H9 (cell line): Measurements from ENCODE around the gene PHTF1. TPM values are rescaled to one million over a fixed set of nuclear protein-coding genes. Genes with fewer than 3 reads are reported as not detected.

Experiments
- DNase-seq: peaks from one replicate; pipeline ENCODE4 v3.0.0-alpha.2; 2017
- H2AFZ ChIP-seq: one replicate; pipeline ENCODE4 v1.6.1; 2013; ENCODE audit warnings: mild to moderate bottlenecking, low read length, control low read depth, moderate library complexity
- H2AK5ac ChIP-seq: 2 replicates; pipeline ENCODE4 v1.6.1; 2013; ENCODE audit warnings: low read length, control low read depth, mixed read lengths; ENCODE audit not compliant: insufficient read length
- H2BK120ac ChIP-seq: one replicate; pipeline ENCODE4 v1.6.1; 2013; ENCODE audit warnings: low read depth, mild to moderate bottlenecking, low read length, control low read depth, inconsistent platforms; ENCODE audit not compliant: poor library complexity, severe bottlenecking
- H2BK12ac ChIP-seq: 2 replicates; pipeline ENCODE4 v1.6.1; 2013; ENCODE audit warnings: low read length, control low read depth, mixed read lengths, low read depth; ENCODE audit not compliant: insufficient read length
- H2BK15ac ChIP-seq: 2 replicates; pipeline ENCODE4 v1.6.1; 2013; ENCODE audit warnings: low read depth, low read length, control low read depth
- H2BK20ac ChIP-seq: one replicate; pipeline ENCODE4 v1.6.1; 2013; ENCODE audit warnings: low read depth, mild to moderate bottlenecking, low read length, control low read depth, inconsistent platforms; ENCODE audit not compliant: poor library complexity, severe bottlenecking
- H2BK5ac ChIP-seq: 2 replicates; pipeline ENCODE4 v1.6.1; 2013; ENCODE audit warnings: low read length, control low read depth, mixed read lengths; ENCODE audit not compliant: insufficient read length
- H3K14ac ChIP-seq: 2 replicates; pipeline ENCODE4 v1.6.1; 2013; ENCODE audit warnings: low read length, control low read depth; ENCODE audit not compliant: insufficient read depth
- H3K18ac ChIP-seq: 2 replicates; pipeline ENCODE4 v1.6.1; 2013; ENCODE audit warnings: low read depth, mild to moderate bottlenecking, mixed read lengths, low read length, control low read depth; ENCODE audit not compliant: insufficient read length
- H3K23ac ChIP-seq: 2 replicates; pipeline ENCODE4 v1.6.1; 2013; ENCODE audit warnings: low read length, control low read depth, mixed read lengths, low read depth; ENCODE audit not compliant: insufficient read length
- H3K23me2 ChIP-seq: 2 replicates; pipeline ENCODE4 v1.6.1; 2013; ENCODE audit warnings: low read depth, mild to moderate bottlenecking, mixed read lengths, low read length, control low read depth; ENCODE audit not compliant: insufficient read length, poor library complexity, severe bottlenecking
- H3K27ac ChIP-seq: 2 replicates; pipeline ENCODE4 v1.5.1; 2013; ENCODE audit warnings: low read length, control low read depth, mixed read lengths, low read depth; ENCODE audit not compliant: insufficient read length
- H3K27me3 ChIP-seq: 2 replicates; pipeline ENCODE4 v1.6.1; 2013; ENCODE audit warnings: low read length, control low read depth, inconsistent platforms; ENCODE audit not compliant: insufficient read depth
- H3K4ac ChIP-seq: 2 replicates; pipeline ENCODE4 v1.6.1; 2013; ENCODE audit warnings: low read depth, mild to moderate bottlenecking, control low read depth, inconsistent platforms, low read length, moderate library complexity
- H3K4me1 ChIP-seq: 2 replicates; pipeline ENCODE4 v1.6.1; 2013; ENCODE audit warnings: low read length, control low read depth, inconsistent platforms; ENCODE audit not compliant: insufficient read depth
- H3K4me2 ChIP-seq: 2 replicates; pipeline ENCODE4 v1.6.1; 2013; ENCODE audit warnings: low read length, control low read depth, mixed read lengths; ENCODE audit not compliant: insufficient read length, insufficient read depth
- H3K56ac ChIP-seq: 2 replicates; pipeline ENCODE4 v1.6.1; 2013; ENCODE audit warnings: low read depth, mild to moderate bottlenecking, mixed read lengths, low read length, control low read depth; ENCODE audit not compliant: insufficient read length
- H3K79me1 ChIP-seq: 2 replicates; pipeline ENCODE4 v1.6.1; 2013; ENCODE audit warnings: low read depth, mild to moderate bottlenecking, moderate library complexity, low read length, control low read depth, inconsistent platforms; ENCODE audit not compliant: insufficient read depth, poor library complexity, severe bottlenecking
- H3K79me2 ChIP-seq: 2 replicates; pipeline ENCODE4 v1.6.1; 2013; ENCODE audit warnings: low read length, control low read depth, inconsistent platforms; ENCODE audit not compliant: insufficient read depth
- H3K9ac ChIP-seq: 2 replicates; pipeline ENCODE4 v1.6.1; 2013; ENCODE audit warnings: low read length, control low read depth, mixed read lengths; ENCODE audit not compliant: insufficient read length; ENCODE audit errors: extremely low read depth
- H3K9me3 ChIP-seq: one replicate; pipeline ENCODE4 v1.6.1; 2013; ENCODE audit warnings: low read depth, low read length, inconsistent platforms; ENCODE audit not compliant: control insufficient read depth
- H3T11ph ChIP-seq: one replicate; pipeline ENCODE4 v1.6.1; 2013; ENCODE audit warnings: mild to moderate bottlenecking, low read length, control low read depth, inconsistent platforms
- H4K20me1 ChIP-seq: one replicate; pipeline ENCODE4 v1.6.1; 2013; ENCODE audit not compliant: control insufficient read depth, insufficient read length, insufficient read depth
- H4K5ac ChIP-seq: 2 replicates; pipeline ENCODE4 v1.6.1; 2013; ENCODE audit warnings: low read depth, mild to moderate bottlenecking, mixed read lengths, low read length, control low read depth; ENCODE audit not compliant: insufficient read length
- H4K8ac ChIP-seq: replicated peaks from 2 replicates; pipeline ENCODE4 v1.6.1; 2013; ENCODE audit warnings: low read length, control low read depth, mixed read lengths, low read depth; ENCODE audit not compliant: insufficient read length
- H4K91ac ChIP-seq: 2 replicates; pipeline ENCODE4 v1.6.1; 2013; ENCODE audit warnings: low read depth, mild to moderate bottlenecking, moderate library complexity, mixed read lengths, low read length, control low read depth; ENCODE audit not compliant: insufficient read length
- H3K27ac Mint-ChIP-seq, 3 experiments: 2 replicates in 2 of 3; 3 replicates in 1 of 3; pipeline ENCODE4 v1.8.0; 2020 to 2021; ENCODE audit warnings: mixed read lengths in 3 of 3, mild to moderate bottlenecking in 1 of 3, moderate library complexity in 1 of 3
- H3K27me3 Mint-ChIP-seq: 2 replicates; pipeline ENCODE4 v1.8.0; 2021; ENCODE audit warnings: low read depth, mild to moderate bottlenecking, moderate library complexity, mixed read lengths
- H3K36me3 Mint-ChIP-seq, 3 experiments: 2 replicates in 2 of 3; 3 replicates in 1 of 3; pipeline ENCODE4 v1.8.0; 2020 to 2021; ENCODE audit warnings: low read depth in 3 of 3, mixed read lengths in 3 of 3; ENCODE audit not compliant: insufficient read depth in 1 of 3
- H3K4me1 Mint-ChIP-seq, 2 experiments: 2 replicates each; pipeline ENCODE4 v1.8.0; 2020; ENCODE audit warnings: mixed read lengths in 2 of 2
- H3K4me3 Mint-ChIP-seq, 2 experiments: 2 replicates in 1 of 2; 3 replicates in 1 of 2; pipeline ENCODE4 v1.8.0; 2020 to 2021; ENCODE audit warnings: mild to moderate bottlenecking in 2 of 2, mixed read lengths in 2 of 2, moderate library complexity in 1 of 2
- H3K9me3 Mint-ChIP-seq, 2 experiments: 2 replicates in 1 of 2; 3 replicates in 1 of 2; pipeline ENCODE4 v1.8.0; 2020; ENCODE audit warnings: mild to moderate bottlenecking in 2 of 2, mixed read lengths in 2 of 2, moderate library complexity in 1 of 2
- WGBS: extraction: QIAGEN DNeasy Blood & Tissue Kit; methylation state at CpG from one replicate; pipeline ENCODE4 v1.1.7; 2013; ENCODE audit warnings: missing lambda C conversion rate, low lambda C conversion rate, mixed read lengths; ENCODE audit not compliant: insufficient read length; ENCODE audit errors: extremely low coverage; 5-methylcytosine and 5-hydroxymethylcytosine counted together
- total RNA-seq: library from RNA; stranded (reverse); gene quantifications from 2 replicates; pipeline ENCODE4 v1.2.1, GENCODE V29; 2021
- TF ChIP-seq, protein P1 (sequence below): fragments of 200-600 bp; sonication (generic); conservative IDR thresholded peaks from 3 replicates; pipeline ENCODE4 v1.8.0; 2021; ENCODE audit warnings: antibody characterized with exemption, mild to moderate bottlenecking

The PHTF1 gene
- total RNA-seq, 1 experiment from 2014 or later = 28.4 TPM

DNA sequence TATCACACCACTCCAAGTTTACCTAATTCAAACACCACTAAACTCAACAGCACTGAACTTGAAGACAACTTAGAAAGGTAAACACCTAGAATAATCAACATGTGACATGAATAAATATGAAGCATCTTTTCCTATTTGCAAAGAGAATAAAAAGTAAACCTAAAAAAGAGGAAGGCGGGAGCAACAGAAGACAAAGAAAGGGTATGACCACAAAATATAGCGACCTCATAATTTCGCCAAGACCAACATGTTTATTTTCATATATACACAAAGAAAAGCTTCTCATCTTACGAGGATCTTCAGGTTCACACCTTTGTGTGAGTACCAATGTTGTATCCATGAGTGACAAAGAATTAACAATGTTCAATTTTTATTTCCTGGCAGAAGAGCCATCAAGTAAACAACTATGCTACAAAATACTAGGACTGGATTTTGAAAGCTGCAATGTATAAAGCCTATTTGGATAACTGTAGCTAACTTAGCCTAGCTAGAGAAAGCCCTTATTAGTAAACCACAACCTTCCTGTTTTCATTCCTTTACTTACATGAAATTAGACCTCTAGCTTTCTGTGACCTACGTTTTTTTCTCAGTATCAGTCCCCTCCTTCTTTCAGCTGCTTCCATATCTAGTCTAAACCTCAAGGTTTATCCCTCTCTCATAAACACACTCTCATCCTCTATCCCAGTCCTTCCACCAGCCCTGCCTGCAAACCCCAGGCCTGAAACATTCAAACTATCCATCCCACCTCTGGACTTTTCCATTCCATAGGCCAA is 21.3 kb upstream of the PHTF1 start:
- Histone ChIP-seq H2BK15ac (no peak overlapping the region), H3K56ac (no peak overlapping the region), H4K91ac (no peak overlapping the region), H3K18ac (no peak overlapping the region), H3K79me2 (peaks cover 2% of the 10 kb centered on the region; the same call in 1 of the 2 replicates), H2BK5ac (no peak overlapping the region), H3K9ac (no peak overlapping the region), H3K4me2 (no peak overlapping the region), H3K4ac (no peak overlapping the region), H4K5ac (no peak overlapping the region), H2BK120ac (no peak overlapping the region), H3K9me3 (no peaks in the 10 kb centered on the region), H3T11ph (no peak overlapping the region), H3K23ac (no peak overlapping the region), H2BK12ac (no peak overlapping the region), H3K4me1 (peaks cover 3% of the 10 kb centered on the region; the same call in 1 of the 2 replicates), H2AK5ac (no peak overlapping the region), H3K79me1 (peaks cover 6% of the 10 kb centered on the region), H2BK20ac (no peak overlapping the region), H3K27ac (no peak overlapping the region), H4K20me1 (no peaks in the 10 kb centered on the region), H4K8ac (no peak overlapping the region), H3K23me2 (no peaks in the 10 kb centered on the region), H2AFZ (no peak overlapping the region), H3K27me3 (no peaks in the 10 kb centered on the region), H3K14ac (no peak overlapping the region)
- Mint-ChIP-seq H3K27ac (no peak overlapping the region), H3K9me3 (no peaks in the 10 kb centered on the region), H3K36me3 (peaks cover 6 to 22% (median 21%) of the 10 kb centered on the region in 3 experiments; a peak in 5 of 7 replicates), H3K4me3 (no peak overlapping the region), H3K4me1 (peaks cover 5% of the 10 kb centered on the region in 2 experiments; a peak in 3 of 4 replicates), H3K27me3 (no peaks in the 10 kb centered on the region)
- DNase-seq = no peak
- TF ChIP-seq, protein P1, sequence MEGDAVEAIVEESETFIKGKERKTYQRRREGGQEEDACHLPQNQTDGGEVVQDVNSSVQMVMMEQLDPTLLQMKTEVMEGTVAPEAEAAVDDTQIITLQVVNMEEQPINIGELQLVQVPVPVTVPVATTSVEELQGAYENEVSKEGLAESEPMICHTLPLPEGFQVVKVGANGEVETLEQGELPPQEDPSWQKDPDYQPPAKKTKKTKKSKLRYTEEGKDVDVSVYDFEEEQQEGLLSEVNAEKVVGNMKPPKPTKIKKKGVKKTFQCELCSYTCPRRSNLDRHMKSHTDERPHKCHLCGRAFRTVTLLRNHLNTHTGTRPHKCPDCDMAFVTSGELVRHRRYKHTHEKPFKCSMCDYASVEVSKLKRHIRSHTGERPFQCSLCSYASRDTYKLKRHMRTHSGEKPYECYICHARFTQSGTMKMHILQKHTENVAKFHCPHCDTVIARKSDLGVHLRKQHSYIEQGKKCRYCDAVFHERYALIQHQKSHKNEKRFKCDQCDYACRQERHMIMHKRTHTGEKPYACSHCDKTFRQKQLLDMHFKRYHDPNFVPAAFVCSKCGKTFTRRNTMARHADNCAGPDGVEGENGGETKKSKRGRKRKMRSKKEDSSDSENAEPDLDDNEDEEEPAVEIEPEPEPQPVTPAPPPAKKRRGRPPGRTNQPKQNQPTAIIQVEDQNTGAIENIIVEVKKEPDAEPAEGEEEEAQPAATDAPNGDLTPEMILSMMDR = no peak
- no CpG with 5 or more reads among the region's 5 CpGs for WGBS
